HCT116 (cell line): Measurements from ENCODE around the gene PKN2. TPM values are rescaled to one million over a fixed set of nuclear protein-coding genes. Genes with fewer than 3 reads are reported as not detected.

Experiments used
- ATAC-seq: fragments of 200-7000 bp; cut with Tn5 transposase; 2 replicates; pipeline ENCODE4 v1.9.1; 2020; ENCODE audit warnings: mild to moderate bottlenecking, moderate library complexity
- BruUV-seq: library from RNA; stranded (reverse); fragments of 400-500 nt; replicated peaks from 2 replicates; lab custom pipeline; 2021; lab: Mats Ljungman, UMichigan
- CTCF ChIA-PET: fragments of 300-600 bp; sonication (Branson Sonifier 250); formaldehyde crosslinking; loops from one replicate; lab custom pipeline; 2021; ENCODE audit warnings: antibody characterized with exemption; lab: Charles Lee
- POLR2A ChIA-PET: fragments of 300-600, 350-600 bp; sonication (Branson Sonifier 250); formaldehyde crosslinking; loops from one replicate; lab custom pipeline; 2021; ENCODE audit warnings: antibody characterized with exemption; lab: Charles Lee
- RAD21 ChIA-PET, 2 experiments: fragments of 300-600 bp; sonication (Branson Sonifier 250); formaldehyde crosslinking; loops; one replicate each; lab custom pipeline; 2023; ENCODE audit warnings: low total read pairs in 2 of 2; ENCODE audit not compliant: uncharacterized antibody in 2 of 2, unreplicated experiment in 2 of 2, low non-redundant PET in 1 of 2; lab: Charles Lee
- DNase-seq: peaks from one replicate; pipeline ENCODE4 v3.0.0-alpha.2; 2010; ENCODE audit warnings: low read depth, low spot score
- H2AFZ ChIP-seq: fragments of 200-600 bp; shearing (Covaris generic), sonication (generic); 2 replicates; pipeline ENCODE4 v1.6.1; 2017; ENCODE audit warnings: low read depth, mixed run types, mixed read lengths, antibody characterized with exemption, low read length; ENCODE audit not compliant: poor library complexity, severe bottlenecking
- H3K27ac ChIP-seq: 2 replicates; pipeline ENCODE4 v1.5.1; 2012; ENCODE audit warnings: low read depth, low read length
- H3K27me3 ChIP-seq: fragments of 200-600 bp; sonication (generic); 2 replicates; pipeline ENCODE4 v1.6.1; 2016; ENCODE audit warnings: mixed run types, low read length, mixed read lengths; ENCODE audit not compliant: insufficient read depth
- H3K36me3 ChIP-seq, 2 experiments: fragments of 200-500 bp in 1 of 2; fragments of 200-600 bp in 1 of 2; sonication (Bioruptor generic) in 1 of 2; sonication (generic) in 1 of 2; 2 replicates each; pipeline versions ENCODE4 v1.5.1 to v1.6.1; 2014 to 2016; ENCODE audit warnings: low read length in 2 of 2, inconsistent platforms in 1 of 2, mixed read lengths in 1 of 2, mixed run types in 1 of 2; ENCODE audit not compliant: insufficient read depth in 2 of 2, control insufficient read depth in 1 of 2
- H3K4me1 ChIP-seq, 2 experiments: fragments of 200-600 bp in 1 of 2; sonication (generic) in 1 of 2; 2 replicates each; pipeline versions ENCODE4 v1.5.1 to v1.6.1; 2012 to 2017; ENCODE audit warnings: low read length in 2 of 2, inconsistent platforms in 1 of 2, mild to moderate bottlenecking in 1 of 2, mixed read lengths in 1 of 2, mixed run types in 1 of 2, moderate library complexity in 1 of 2; ENCODE audit not compliant: insufficient read depth in 2 of 2, control insufficient read depth in 1 of 2
- H3K4me2 ChIP-seq: fragments of 200-600 bp; sonication (generic); 2 replicates; pipeline ENCODE4 v1.6.1; 2017; ENCODE audit warnings: mixed run types, low read length, mixed read lengths
- H3K4me3 ChIP-seq, 2 experiments: fragments of 200-600 bp in 1 of 2; sonication (generic) in 1 of 2; replicated peaks in 1 of 2; 2 replicates each; pipeline ENCODE4 v1.5.1; 2011 to 2016; ENCODE audit warnings: low read length in 2 of 2, control low read depth in 1 of 2, low read depth in 1 of 2, mild to moderate bottlenecking in 1 of 2, mixed read lengths in 1 of 2, mixed run types in 1 of 2
- H3K79me2 ChIP-seq: fragments of 200-600 bp; sonication (generic); 2 replicates; pipeline ENCODE4 v1.6.1; 2017; ENCODE audit warnings: mild to moderate bottlenecking, mixed run types, low read length, moderate library complexity, mixed read lengths; ENCODE audit not compliant: insufficient read depth
- H3K9ac ChIP-seq: fragments of 200-600 bp; sonication (generic); 2 replicates; pipeline ENCODE4 v1.6.1; 2016; ENCODE audit warnings: low read length, mixed read lengths
- H3K9me2 ChIP-seq: fragments of 200-600 bp; sonication (generic), shearing (Covaris generic); 2 replicates; pipeline ENCODE4 v1.6.1; 2017; ENCODE audit warnings: mixed run types, mild to moderate bottlenecking, moderate library complexity; ENCODE audit not compliant: insufficient read depth
- H3K9me3 ChIP-seq, 2 experiments: fragments of 200-500 bp in 1 of 2; fragments of 200-600 bp in 1 of 2; sonication (Bioruptor generic) in 1 of 2; sonication (generic) in 1 of 2; 2 replicates each; pipeline ENCODE4 v1.6.1; 2014 to 2017; ENCODE audit warnings: low read length in 2 of 2, mixed read lengths in 2 of 2, inconsistent platforms in 1 of 2, low read depth in 1 of 2, mild to moderate bottlenecking in 1 of 2, mixed run types in 1 of 2, moderate library complexity in 1 of 2; ENCODE audit not compliant: control insufficient read depth in 1 of 2, insufficient read depth in 1 of 2
- H4K20me1 ChIP-seq: fragments of 200-600 bp; sonication (generic), shearing (Covaris generic); 2 replicates; pipeline ENCODE4 v1.6.1; 2017; ENCODE audit warnings: mixed run types, mild to moderate bottlenecking, moderate library complexity; ENCODE audit not compliant: insufficient read depth
- EZH2 ChIP-seq: fragments of 200-600 bp; sonication (generic); IDR thresholded peaks from 2 replicates; pipeline ENCODE4 v1.6.1; 2017; ENCODE audit warnings: antibody characterized with exemption, mixed run types
- EZH2phosphoT487 ChIP-seq: fragments of 200-600 bp; IDR thresholded peaks from 2 replicates; pipeline ENCODE4 v1.6.1; 2018; ENCODE audit warnings: antibody characterized with exemption, borderline replicate concordance
- POLR2AphosphoS5 ChIP-seq: IDR thresholded peaks from 2 replicates; pipeline ENCODE4 v1.6.1; 2011; ENCODE audit warnings: mild to moderate bottlenecking, low read depth, low read length, moderate library complexity
- RAD21 ChIP-seq: IDR thresholded peaks from 2 replicates; pipeline ENCODE4 v1.6.1; 2012; ENCODE audit warnings: low read depth, mild to moderate bottlenecking
- SIN3A ChIP-seq: IDR thresholded peaks from 2 replicates; pipeline ENCODE4 v1.6.1; 2012; ENCODE audit warnings: low read depth
- TCF7L2 ChIP-seq: IDR thresholded peaks from 2 replicates; pipeline ENCODE4 v1.7.0; 2011; ENCODE audit warnings: borderline replicate concordance, inconsistent platforms; ENCODE audit not compliant: insufficient read depth, insufficient read length; ENCODE audit errors: extremely low read depth
- YY1 ChIP-seq: IDR thresholded peaks from 2 replicates; pipeline ENCODE4 v1.6.1; 2011; ENCODE audit warnings: low read length, low read depth, moderate library complexity, mild to moderate bottlenecking; ENCODE audit not compliant: insufficient replicate concordance; ENCODE audit errors: extremely low read depth
- ZFX ChIP-seq: fragments of 450-650 bp; IDR thresholded peaks from 2 replicates; pipeline ENCODE4 v1.6.1; 2017
- intact Hi-C: fragments of 100-400 bp; cut with micrococcal nuclease; formaldehyde crosslinking; loops from 2 replicates; pipeline ENCODE4 v1.10.0; 2022
- total RNA-seq: library from RNA; stranded (reverse); gene quantifications from one replicate; pipeline ENCODE4 v1.2.1, GENCODE V29; 2021; ENCODE audit not compliant: unreplicated experiment
- TF ChIP-seq, protein P1 (sequence below), 3 experiments: fragments of 200-600 bp in 1 of 3; sonication (generic) in 1 of 3; IDR thresholded peaks in 2 of 3; conservative IDR thresholded peaks in 1 of 3; 2 replicates each; pipeline ENCODE4 v1.5.1; 2012 to 2017; ENCODE audit warnings: low read depth in 2 of 3, low read length in 2 of 3, antibody characterized with exemption in 1 of 3, borderline replicate concordance in 1 of 3, control low read depth in 1 of 3, mild to moderate bottlenecking in 1 of 3, mixed read lengths in 1 of 3, mixed run types in 1 of 3, moderate library complexity in 1 of 3; ENCODE audit not compliant: insufficient read depth in 1 of 3

PKN2 gene
- total RNA-seq, 1 experiment from 2014 or later, result 44.3 TPM

DNA sequence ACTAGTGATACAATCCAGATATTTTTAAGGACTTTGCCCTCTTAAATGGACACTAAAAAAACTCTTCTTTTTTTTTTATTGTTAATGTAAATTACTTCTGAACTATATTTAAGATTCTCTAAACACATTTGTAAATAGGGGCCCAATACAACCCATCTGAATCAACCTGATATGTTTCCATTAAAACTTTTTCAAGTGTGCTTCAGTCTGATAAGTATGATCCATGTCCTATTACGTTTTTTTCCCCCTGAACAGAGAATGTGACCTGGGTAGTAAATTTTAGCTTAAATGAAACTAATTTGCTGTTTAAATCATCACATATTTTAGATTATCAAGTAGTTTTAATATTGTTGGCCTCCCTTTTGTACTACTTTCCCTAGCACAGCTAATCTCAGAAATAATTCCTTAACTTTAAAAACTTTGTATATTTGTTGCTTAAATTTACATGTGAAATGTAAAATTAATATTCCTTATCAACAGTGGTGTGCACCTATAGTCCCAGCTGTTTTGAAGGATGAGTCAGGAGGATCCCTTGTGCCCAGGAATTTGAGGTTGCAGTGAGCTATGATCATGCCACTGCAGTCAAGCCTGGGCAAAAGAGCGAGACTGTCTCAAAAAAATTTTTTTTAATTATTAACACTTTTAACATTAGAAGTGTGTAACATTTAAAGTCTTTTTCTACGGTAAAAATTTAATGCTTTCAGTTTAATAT, 3.0 kb upstream of the PKN2 start:
- H3K9ac ChIP-seq, result no peak overlapping the region
- no peaks in the 10 kb centered on the region for H3K9me3 ChIP-seq
- no peak overlapping the region for H3K4me2 ChIP-seq
- no peaks in the 10 kb centered on the region for H3K36me3 ChIP-seq
- no peak overlapping the region for H3K4me3 ChIP-seq
- peaks cover 13% of the 10 kb centered on the region for H3K79me2 ChIP-seq
- intact Hi-C loops, result loop anchor here (5.0 kb wide), 1 partner anchor 1354 kb away; the partner anchor contains the start of gene LMO4
- TF ChIP-seq SIN3A, result no peak
- TF ChIP-seq EZH2phosphoT487, result no peak
- no peak for TF ChIP-seq POLR2AphosphoS5
- no peak overlapping the region for H2AFZ ChIP-seq
- H4K20me1 ChIP-seq, result peaks cover 4% of the 10 kb centered on the region; the same call in 1 of the 2 replicates
- ATAC-seq (no peak), DNase-seq (no peak)
- ChIA-PET RAD21 (no interaction called here), CTCF (interaction anchor here (1.2 kb wide), 1 partner anchor 25 kb away, joined by 4 read pairs; no protein-coding TSS in a partner anchor), POLR2A (no interaction called here)
- no peaks in the 10 kb centered on the region for H3K9me2 ChIP-seq
- H3K27ac ChIP-seq, result no peak overlapping the region
- BruUV-seq, result no TSS peak
- peaks cover 3 to 15% of the 10 kb centered on the region in 2 experiments; a peak in 3 of 4 replicates for H3K4me1 ChIP-seq
- no peaks in the 10 kb centered on the region for H3K27me3 ChIP-seq

GRCh38 chr1:88684482-88685258, 597 bp downstream of the PKN2 start:
- Histone ChIP-seq H3K9me3 (no peaks in the 10 kb centered on the region), H3K27ac (peak overlapping the region; percentile 94), H3K9me2 (no peaks in the 10 kb centered on the region)
- TF ChIP-seq, protein P1, sequence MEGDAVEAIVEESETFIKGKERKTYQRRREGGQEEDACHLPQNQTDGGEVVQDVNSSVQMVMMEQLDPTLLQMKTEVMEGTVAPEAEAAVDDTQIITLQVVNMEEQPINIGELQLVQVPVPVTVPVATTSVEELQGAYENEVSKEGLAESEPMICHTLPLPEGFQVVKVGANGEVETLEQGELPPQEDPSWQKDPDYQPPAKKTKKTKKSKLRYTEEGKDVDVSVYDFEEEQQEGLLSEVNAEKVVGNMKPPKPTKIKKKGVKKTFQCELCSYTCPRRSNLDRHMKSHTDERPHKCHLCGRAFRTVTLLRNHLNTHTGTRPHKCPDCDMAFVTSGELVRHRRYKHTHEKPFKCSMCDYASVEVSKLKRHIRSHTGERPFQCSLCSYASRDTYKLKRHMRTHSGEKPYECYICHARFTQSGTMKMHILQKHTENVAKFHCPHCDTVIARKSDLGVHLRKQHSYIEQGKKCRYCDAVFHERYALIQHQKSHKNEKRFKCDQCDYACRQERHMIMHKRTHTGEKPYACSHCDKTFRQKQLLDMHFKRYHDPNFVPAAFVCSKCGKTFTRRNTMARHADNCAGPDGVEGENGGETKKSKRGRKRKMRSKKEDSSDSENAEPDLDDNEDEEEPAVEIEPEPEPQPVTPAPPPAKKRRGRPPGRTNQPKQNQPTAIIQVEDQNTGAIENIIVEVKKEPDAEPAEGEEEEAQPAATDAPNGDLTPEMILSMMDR (IDR thresholded peaks at IDR 0.05 in 2 of 3, conservative IDR thresholded peaks at IDR 0.05 in 1 of 3; ENCODE audit: borderline replicate concordance in 1 of 3, insufficient read depth in 1 of 3, low read depth in 2 of 3, low read length in 2 of 3), result peak in 2 of 3 experiments; percentile 2 to 4; a peak in 1 of 6 replicates
- TF ChIP-seq EZH2 (no peak), YY1 (peak; percentile 54), RAD21 (0 out of 2 replicates have a peak, but pooled peaks have one; percentile 3), POLR2AphosphoS5 (peak; percentile 51; the same call in 1 of the 2 replicates), TCF7L2 (no peak), ZFX (peak; percentile 53)
- TF ChIP-seq, all 23 proteins: peak for 5
- POLR2A ChIA-PET, result interaction anchor here (0.8 to 1.7 kb wide), 7 partner anchors 9 to 207 kb away, joined by 3 to 8 read pairs (median 4); partner anchors contain the start of gene GTF2B
- no peak overlapping the region for H2AFZ ChIP-seq
- intact Hi-C loops, result loop anchor here (1.0 to 5.0 kb wide), 2 partner anchors 52 to 1357 kb away; partner anchors contain the start of gene LMO4
- no TSS peak for BruUV-seq
- peak; percentile 49 for DNase-seq
- peaks cover 4 to 30% of the 10 kb centered on the region in 2 experiments; a peak in 3 of 4 replicates for H3K4me1 ChIP-seq
- peak; percentile 68 for ATAC-seq
- peaks cover 4% of the 10 kb centered on the region; the same call in 1 of the 2 replicates for H4K20me1 ChIP-seq
- H3K27me3 ChIP-seq, result no peaks in the 10 kb centered on the region
- no peaks in the 10 kb centered on the region for H3K36me3 ChIP-seq
- peak overlapping the region; percentile 85 for H3K9ac ChIP-seq
- H3K4me3 ChIP-seq, result peak overlapping the region; percentile 70 to 82
- CTCF ChIA-PET, result no interaction called here
- peaks cover 49% of the 10 kb centered on the region for H3K79me2 ChIP-seq
- RAD21 ChIA-PET, result interaction anchor here in 1 of 2 experiments (1.2 kb wide), 1 partner anchor 53 kb away, joined by 3 read pairs; no protein-coding TSS in a partner anchor
- H3K4me2 ChIP-seq, result peak overlapping the region; percentile 82
